SK-N-MC (cell line): Measurements from ENCODE around the gene SPA17.

Experiments
- EZH2 ChIP-seq: fragments of 200-600 bp; sonication (generic); IDR thresholded peaks from one replicate; pipeline ENCODE4 v1.6.1; 2017; ENCODE audit warnings: antibody characterized with exemption
- FOXP2 ChIP-seq: optimal IDR thresholded peaks from 2 replicates; pipeline ENCODE3; 2011; ENCODE audit warnings: mild to moderate bottlenecking, moderate library complexity; ENCODE audit not compliant: insufficient read depth; ENCODE audit errors: extremely low read length, control extremely low read depth
- POLR2AphosphoS5 ChIP-seq: IDR thresholded peaks from 2 replicates; pipeline ENCODE4 v1.6.1; 2012; ENCODE audit warnings: mild to moderate bottlenecking, low read depth, low read length, borderline replicate concordance

DNA sequence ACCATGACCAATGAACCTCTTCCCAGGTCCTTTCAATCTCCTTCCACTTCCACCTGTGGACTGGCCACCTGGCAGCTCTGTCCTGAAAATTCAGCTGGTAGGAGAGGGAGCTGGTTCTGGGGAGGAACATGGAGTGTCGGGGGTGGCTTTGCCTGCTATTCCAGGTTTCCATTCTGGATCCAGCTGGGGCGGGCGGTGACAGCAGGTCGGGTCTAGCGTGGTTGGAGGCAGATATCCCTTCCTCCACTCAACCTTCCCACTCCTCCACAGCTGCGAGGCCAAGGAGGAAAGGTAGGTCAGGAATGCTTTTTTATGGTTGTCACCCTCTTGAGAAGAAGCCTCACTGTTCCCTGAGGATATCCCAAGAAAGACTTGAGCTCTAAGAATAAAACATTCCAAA, 69.3 kb downstream of the SPA17 start:
- no peak for TF ChIP-seq POLR2AphosphoS5
- TF ChIP-seq EZH2, result no peak
- no peak for TF ChIP-seq FOXP2
